Hindlimb muscle (tissue), 1 donor: ENCODE data around the gene MRPL47. TPM values are rescaled to one million over a fixed set of nuclear protein-coding genes. Genes with fewer than 3 reads are reported as not detected.
"Not testable (repeated sequence)": the region's sequence is repeated elsewhere in the genome, so short reads cannot be mapped to it uniquely, and the experiment has no call there.

Source experiments
- DNase-seq: peaks from one replicate; pipeline ENCODE4 v3.0.0-alpha.2; 2013
- polyA plus RNA-seq: library from polyadenylated mRNA; unstranded; fragments of 120-200 nt; gene quantifications from one replicate; pipeline ENCODE4 v1.2.1, GENCODE V29; 2013; ENCODE audit not compliant: insufficient read length

Gene MRPL47
- 32.7 TPM for polyA plus RNA-seq

DNA sequence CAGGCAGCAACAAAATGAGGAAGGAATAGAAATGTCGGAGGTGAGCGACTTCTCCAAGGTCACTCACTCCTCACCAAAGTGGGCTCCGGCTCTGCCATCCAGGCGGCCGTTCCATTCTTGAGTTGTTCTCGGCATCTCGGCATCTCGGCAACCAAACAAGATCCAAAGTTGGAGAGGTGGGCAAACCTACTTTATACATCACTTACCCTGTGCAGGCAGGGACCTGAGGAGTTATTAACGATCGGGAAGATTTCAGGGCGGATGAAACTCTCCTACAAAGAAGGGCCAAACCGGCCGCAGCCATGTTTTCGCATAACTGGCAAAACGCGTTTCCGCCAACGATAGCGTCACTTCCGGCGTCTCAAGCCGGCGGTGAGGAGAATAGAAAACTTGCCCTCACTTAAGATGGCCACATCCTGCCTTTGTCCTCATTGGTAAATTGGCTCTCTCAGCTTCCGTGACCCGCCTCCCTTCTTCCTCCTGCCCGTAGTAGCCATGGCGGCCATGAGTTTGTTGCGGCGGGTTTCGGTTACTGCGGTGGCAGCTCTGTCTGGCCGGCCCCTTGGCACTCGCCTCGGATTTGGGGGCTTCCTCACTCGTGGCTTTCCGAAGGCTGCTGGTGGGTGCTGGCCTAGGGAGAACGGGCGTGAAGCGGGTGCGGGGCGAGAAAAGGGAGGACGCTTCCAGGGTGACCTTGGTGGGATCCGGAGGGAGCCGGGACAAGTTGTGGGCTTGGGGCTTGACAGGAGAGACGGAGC, at the start of gene MRPL47, which contains the start of gene NDUFB5:
MRPL47 (minus strand) TSS at position 318 of the 758 bp plus-strand sequence; CDS start at position 304, 14 bp downstream.
NDUFB5 (plus strand) TSS at position 474 of the 758 bp plus-strand sequence; CDS start at position 496, 22 bp downstream.
- peak; percentile 99 for DNase-seq

DNA sequence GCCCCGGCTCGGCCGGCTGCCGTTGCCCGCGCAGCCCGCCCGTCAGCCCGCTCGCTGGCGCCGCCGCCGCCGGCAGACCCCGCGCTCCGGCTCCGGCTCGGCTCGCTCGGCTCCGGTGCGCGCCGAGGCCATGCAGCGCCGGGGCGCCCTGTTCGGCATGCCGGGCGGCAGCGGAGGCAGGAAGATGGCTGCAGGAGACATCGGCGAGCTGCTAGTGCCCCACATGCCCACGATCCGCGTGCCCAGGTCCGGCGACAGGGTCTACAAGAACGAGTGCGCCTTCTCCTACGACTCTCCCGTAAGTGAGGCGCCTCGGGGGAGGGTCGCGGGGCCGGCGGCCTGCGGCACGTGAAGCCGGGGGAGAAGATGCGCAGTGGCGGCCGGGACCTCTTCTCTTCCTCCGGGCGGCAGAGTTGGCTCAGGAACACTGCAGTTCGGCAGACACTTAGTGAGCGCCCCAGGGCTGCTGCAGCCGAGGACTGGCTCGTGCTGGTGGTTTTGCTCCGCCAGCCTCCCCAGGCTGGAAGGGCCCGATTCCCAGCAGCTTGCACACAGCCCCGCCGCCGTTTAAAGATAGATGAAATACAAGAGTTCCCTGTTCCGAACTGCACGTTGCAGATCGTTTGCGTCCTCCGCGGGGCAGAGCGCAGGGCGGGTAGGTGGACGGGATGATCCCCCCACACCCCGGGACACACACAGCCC, 48.8 kb upstream of the MRPL47 start:
- DNase-seq, result peak; percentile 74

- peak; percentile 79 for DNase-seq
Observed at GRCh38 chr3:179652447-179653095, 48.1 kb upstream of the MRPL47 start, which contains the start of gene USP13. TSS of gene USP13 (plus strand) at chr3:179653040. CDS start at chr3:179653226, 186 bp downstream.

- no peak for DNase-seq
Observed at GRCh38 chr3:179651687-179652446, 47.4 kb upstream of the MRPL47 start.

- DNase-seq, result no peak
Observed at GRCh38 chr3:179646177-179646576, 41.7 kb upstream of the MRPL47 start.

DNA sequence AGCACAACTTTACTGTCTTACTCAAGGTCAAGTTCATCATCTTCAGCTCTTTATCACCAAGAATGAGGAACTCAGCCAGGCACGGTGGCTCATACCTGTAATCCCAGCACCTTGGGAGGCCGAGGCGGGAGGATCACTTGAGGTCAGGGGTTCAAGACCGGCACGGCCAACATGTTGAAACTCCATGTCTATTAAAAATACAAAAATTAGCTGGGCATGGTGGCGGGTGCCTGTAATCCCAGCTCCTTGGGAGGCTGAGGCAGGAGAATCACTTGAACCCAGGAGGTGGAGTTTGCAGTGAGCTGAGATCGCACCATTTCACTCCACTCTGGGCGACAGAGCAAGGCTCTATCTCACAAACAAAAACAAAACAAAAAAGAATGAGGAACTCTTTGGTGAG, 39.4 kb upstream of the MRPL47 start:
- not testable (repeated sequence) for DNase-seq

DNA sequence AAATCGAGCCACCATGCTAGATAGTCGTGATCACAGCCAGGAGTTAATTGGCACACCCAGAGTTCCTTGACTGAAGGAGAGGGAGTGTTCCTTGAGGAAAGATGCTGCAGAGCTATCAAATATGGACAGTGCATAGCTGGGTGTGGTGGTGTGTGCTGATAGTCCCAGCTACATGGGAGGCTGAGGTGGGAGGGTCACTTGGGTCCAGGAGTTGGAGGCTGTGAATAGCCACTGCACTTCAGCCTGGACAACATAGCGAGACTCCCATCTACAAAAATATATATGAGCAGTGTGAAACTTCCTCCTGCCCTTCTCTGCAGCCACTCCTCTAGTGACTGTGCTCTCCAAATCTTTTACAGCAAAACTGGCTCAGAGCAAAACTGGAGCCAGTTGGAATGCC, 38.4 kb upstream of the MRPL47 start:
- no peak for DNase-seq

DNA sequence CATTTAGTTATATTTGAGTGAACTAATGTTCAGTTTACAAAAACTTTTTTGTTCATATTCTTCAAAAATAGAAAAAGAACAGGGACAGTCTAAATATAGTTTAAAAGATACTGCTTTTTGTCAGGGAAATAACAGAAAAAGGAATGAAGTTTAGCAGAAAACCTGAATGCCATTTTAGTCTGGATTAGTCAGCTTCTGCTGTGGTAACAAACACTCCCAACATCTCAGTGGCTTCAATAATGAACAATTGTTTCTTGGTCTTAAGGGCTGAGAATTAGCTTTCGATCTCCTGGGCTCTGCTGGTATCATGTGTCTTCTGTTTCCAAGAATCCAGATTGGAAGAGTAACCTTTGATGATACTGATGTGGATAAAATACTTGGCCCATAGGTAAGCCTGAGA, 36.0 kb upstream of the MRPL47 start:
- DNase-seq, result no peak

GRCh38 chr3:179630753-179631451, 26.5 kb upstream of the MRPL47 start:
- DNase-seq, result no peak

- no peak for DNase-seq
Observed at GRCh38 chr3:179624451-179624850, 20.0 kb upstream of the MRPL47 start.

GRCh38 chr3:179622023-179622422, 17.6 kb upstream of the MRPL47 start:
- no peak for DNase-seq

DNA sequence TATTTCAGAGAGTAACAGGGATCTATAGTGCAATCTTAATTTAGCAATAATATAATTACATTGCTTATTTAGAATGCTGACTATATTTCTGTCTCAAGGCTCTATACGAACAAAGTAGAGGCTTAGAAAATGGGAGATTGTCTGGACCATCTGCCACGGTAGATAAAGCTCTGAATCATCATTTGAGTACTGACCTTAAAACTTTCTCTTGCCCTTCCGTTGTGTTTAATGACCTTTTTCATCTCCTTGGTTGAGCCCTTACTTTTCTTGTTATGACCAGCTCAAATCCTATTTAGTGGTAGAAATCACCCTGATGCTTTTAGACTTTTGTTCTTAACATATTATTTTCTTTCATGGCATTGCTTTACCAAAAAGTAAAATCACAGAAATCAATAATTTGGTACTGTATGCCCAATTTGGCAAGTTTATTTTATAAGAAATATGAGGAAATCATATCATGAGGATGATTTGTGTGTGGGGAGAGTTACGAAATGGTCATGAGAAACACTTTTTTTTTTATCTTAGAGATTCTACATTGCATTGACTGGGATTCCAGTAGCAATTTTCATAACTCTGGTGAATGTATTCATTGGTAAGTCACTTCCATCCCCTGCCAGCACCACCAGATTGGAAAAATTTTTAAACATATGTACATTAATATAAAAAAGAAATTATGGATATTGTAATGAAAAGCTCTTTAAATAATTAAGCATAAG, 11.2 kb upstream of the MRPL47 start:
- no peak for DNase-seq

GRCh38 chr3:179613807-179614206, 9.4 kb upstream of the MRPL47 start:
- no peak for DNase-seq

DNA sequence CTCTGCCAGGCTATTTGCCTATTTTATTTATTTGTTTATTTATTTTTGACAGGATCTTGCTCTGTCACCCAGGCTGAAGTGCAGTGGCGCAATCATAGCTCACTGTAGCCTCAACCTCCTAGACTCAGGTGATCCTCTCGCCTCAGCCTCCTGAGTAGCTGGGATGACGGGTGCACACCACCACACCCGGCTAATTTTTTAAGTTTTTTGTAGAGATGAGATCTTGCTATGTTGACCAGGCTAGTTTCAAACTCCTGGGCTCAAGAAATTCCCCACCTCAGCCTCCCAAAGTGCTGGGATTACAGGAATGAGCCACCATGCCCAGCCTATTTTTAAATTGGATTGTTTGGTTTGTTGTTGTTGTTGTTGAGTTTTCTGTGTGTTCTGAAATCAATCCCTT, 5.6 kb upstream of the MRPL47 start:
- no peak for DNase-seq

DNA sequence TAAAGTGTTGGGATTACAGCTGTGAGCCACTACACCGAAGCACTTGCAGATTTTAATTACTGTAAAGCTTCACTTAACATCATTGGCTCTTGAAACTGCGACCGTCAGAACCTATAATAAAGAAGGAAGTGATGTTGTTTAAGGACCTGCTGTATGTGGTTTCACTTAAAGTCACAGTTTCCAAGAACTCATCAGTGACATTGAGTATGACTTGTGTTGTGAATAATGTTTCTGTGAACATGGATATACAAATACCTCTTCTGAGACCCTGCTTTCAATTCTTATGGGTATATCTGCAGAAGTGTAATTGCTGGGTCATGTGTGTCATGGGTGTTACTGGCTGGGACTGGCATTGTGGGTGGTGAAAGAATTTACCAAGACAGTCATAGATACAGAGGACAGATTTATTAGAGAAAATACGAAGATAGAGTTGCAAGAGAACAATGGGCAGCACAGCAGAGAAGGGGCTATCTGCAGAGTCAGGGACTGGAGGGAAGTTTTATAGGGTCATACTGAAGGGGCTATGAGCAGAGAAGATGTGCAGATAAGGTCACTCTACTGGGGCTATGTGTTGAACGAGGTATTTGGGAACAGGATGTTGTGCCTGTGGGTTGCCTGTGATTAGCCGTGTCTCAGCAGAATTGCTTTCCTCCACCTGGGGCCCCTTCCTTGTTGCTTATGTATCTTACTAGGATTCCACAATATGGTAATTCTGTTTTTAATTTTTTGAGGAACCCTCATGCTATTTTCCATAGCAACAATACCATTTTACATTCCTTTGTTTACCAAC, 4.7 kb upstream of the MRPL47 start:
- no peak for DNase-seq

DNA sequence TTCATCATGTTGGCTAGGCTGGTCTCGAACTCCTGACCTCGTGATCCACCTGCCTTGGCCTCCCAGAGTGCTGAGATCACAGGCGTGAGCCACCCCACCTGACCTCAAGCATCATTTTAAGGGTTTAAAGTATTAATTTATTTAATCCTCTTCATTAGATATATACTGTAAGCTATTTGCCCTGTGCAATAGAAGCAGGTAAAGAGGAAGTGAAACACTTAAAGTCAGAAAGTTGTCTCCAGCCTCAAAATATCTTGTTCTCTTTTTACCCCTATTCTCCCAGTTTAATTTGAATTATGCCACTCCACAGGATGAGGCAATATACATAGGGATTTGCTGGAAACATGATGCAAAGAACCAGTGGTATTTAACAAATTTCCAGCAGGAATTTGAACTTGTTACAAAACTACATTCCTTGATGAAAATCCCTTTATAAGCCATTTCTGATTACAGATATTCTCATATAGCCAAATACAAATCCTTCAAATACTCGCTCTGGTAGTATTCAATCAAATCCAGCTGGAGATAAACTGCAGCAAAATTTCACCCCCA, 2.2 kb upstream of the MRPL47 start:
- no peak for DNase-seq

DNA sequence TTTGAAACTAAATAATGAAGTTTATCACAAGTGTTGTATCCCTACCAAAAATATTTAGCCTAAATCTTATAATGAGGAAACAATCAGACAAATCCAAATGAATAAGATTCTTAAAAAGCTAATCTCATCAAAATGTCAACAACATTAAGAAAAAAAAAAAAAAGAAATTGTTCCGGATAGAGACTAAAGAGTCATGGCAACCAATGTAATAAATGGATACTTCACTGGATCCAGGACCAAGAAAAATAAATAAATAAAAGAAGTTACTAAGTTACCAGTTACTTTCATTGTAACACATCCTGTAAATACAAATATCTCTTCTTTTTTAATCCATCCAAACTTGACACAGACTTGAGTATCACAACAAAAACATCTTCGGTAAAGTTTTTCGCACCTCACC, 607 bp downstream of the MRPL47 start:
- DNase-seq, result no peak

GRCh38 chr3:179603321-179603720, 1.1 kb downstream of the MRPL47 start:
- no peak for DNase-seq

DNA sequence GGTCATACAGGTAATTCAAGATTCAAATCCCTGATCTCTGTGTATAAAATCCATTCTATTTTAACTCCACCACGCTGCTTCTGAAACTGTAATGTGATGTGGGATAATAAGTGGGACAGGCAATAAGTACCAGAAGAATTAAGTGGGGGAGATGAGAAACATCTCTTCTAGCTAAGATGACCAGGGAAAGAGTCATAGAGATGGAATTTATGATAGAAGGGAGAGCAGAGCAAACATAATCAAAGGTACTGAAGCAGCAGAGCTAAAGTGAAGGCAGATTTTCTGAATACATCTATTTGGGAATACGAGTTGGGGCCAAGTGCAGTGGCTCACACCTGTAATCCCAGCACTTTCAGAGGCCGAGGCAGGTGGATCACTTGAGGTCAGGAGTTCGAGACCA, 4.9 kb downstream of the MRPL47 start:
- DNase-seq, result no peak

DNA sequence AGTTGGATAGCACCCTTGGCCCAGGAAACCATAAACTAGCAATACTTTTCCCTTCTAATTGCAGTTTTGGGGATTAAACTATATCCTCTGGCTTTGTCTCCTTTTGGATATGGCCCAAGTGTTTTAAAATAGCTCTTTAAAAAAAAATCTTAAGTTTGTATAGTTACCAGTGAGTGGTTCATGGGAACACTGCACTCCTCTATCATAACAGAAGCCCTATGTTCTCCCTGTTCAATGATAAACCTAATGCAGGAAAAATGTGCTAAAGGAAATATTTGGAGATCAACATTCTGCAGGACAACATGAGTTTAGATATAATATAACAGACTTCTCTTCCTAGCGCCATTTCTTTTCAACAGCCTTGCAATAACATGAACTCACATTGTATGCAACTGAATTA, 13.1 kb downstream of the MRPL47 start:
- DNase-seq, result no peak
